Measurements from ENCODE around the gene CIB2.

Gene CIB2

GRCh38 chr15:78057803-78058202, 73.4 kb downstream of the CIB2 start:
- Histone ChIP-seq H3K4me1 (ENCODE audit: insufficient read depth, low read length) (no peaks in the 10 kb centered on the region; the same call in 1 of the 2 replicates), H3K27me3 (ENCODE audit: insufficient read depth, low read length) (no peaks in the 10 kb centered on the region), H3K9ac (ENCODE audit: low read depth, low read length) (no peak overlapping the region), H3K27ac (ENCODE audit: low read length) (no peak overlapping the region), H3K36me3 (ENCODE audit: insufficient read depth, low read depth, low read length) (peaks cover 6% of the 10 kb centered on the region; the same call in 1 of the 2 replicates), H3K4me3 (ENCODE audit: low read length) (no peak overlapping the region), H3K9me3 (ENCODE audit: insufficient read depth, low read depth, low read length) (no peaks in the 10 kb centered on the region)

GRCh38 chr15:78056714-78057269, 74.5 kb downstream of the CIB2 start:
- Histone ChIP-seq H3K9ac (ENCODE audit: low read depth, low read length) (no peak overlapping the region), H3K36me3 (ENCODE audit: insufficient read depth, low read depth, low read length) (peaks cover 6% of the 10 kb centered on the region; the same call in 1 of the 2 replicates), H3K9me3 (ENCODE audit: insufficient read depth, low read depth, low read length) (no peaks in the 10 kb centered on the region), H3K4me1 (ENCODE audit: insufficient read depth, low read length) (no peaks in the 10 kb centered on the region; the same call in 1 of the 2 replicates), H3K27me3 (ENCODE audit: insufficient read depth, low read length) (no peaks in the 10 kb centered on the region), H3K4me3 (ENCODE audit: low read length) (no peak overlapping the region), H3K27ac (ENCODE audit: low read length) (no peak overlapping the region)

- Histone ChIP-seq H3K9ac (ENCODE audit: low read depth, low read length) (no peak overlapping the region), H3K4me3 (ENCODE audit: low read length) (no peak overlapping the region), H3K36me3 (ENCODE audit: insufficient read depth, low read depth, low read length) (peaks cover 6% of the 10 kb centered on the region; the same call in 1 of the 2 replicates), H3K27me3 (ENCODE audit: insufficient read depth, low read length) (no peaks in the 10 kb centered on the region), H3K9me3 (ENCODE audit: insufficient read depth, low read depth, low read length) (no peaks in the 10 kb centered on the region), H3K4me1 (ENCODE audit: insufficient read depth, low read length) (no peaks in the 10 kb centered on the region; the same call in 1 of the 2 replicates), H3K27ac (ENCODE audit: low read length) (no peak overlapping the region)
Measured at GRCh38 chr15:78055919-78056713, 75.1 kb downstream of the CIB2 start.

GRCh38 chr15:78054966-78055365, 76.3 kb downstream of the CIB2 start:
- Histone ChIP-seq H3K9me3 (ENCODE audit: insufficient read depth, low read depth, low read length) (no peaks in the 10 kb centered on the region), H3K9ac (ENCODE audit: low read depth, low read length) (no peak overlapping the region), H3K36me3 (ENCODE audit: insufficient read depth, low read depth, low read length) (peaks cover 6% of the 10 kb centered on the region; the same call in 1 of the 2 replicates), H3K27me3 (ENCODE audit: insufficient read depth, low read length) (no peaks in the 10 kb centered on the region), H3K4me1 (ENCODE audit: insufficient read depth, low read length) (peaks cover 8% of the 10 kb centered on the region), H3K27ac (ENCODE audit: low read length) (no peak overlapping the region), H3K4me3 (ENCODE audit: low read length) (no peak overlapping the region)

Data from iPS-20b (cell line).